Right renal pelvis (tissue), 4 donors: ENCODE measurements around the gene RNF133. TPM values are rescaled to one million over a fixed set of nuclear protein-coding genes. Genes with fewer than 3 reads are reported as not detected.
A peak's percentile ranks its signal among the peaks of the same experiment; 100 is the strongest.
"Not testable (repeated sequence)": the region's sequence is repeated elsewhere in the genome, so short reads cannot be mapped to it uniquely, and the experiment has no call there.

Experiments used
- DNase-seq, 4 donors: peaks; one replicate each; pipeline ENCODE4 v3.0.0-alpha.2; 2013; ENCODE audit warnings: low read depth in 4 of 4, low spot score in 3 of 4, missing footprints in 1 of 4
- polyA plus RNA-seq, 4 donors: library from polyadenylated mRNA; unstranded; fragments of 120-200 nt; gene quantifications; one replicate each; pipeline ENCODE4 v1.2.1, GENCODE V29; 2013; ENCODE audit not compliant: insufficient read length in 4 of 4

Gene RNF133
- polyA plus RNA-seq, 4 donors, result 0.10 TPM; not detected in 3

- DNase-seq, result no peak
These were observed 7.2 kb downstream of the RNF133 start for GRCh38 chr7:122691569-122692235.

- DNase-seq, result no peak
These were observed 9.4 kb downstream of the RNF133 start for GRCh38 chr7:122689346-122690109.

- peak in 1 of 4 donors; percentile 45 for DNase-seq
These were observed 10.4 kb downstream of the RNF133 start for GRCh38 chr7:122688400-122688998.

DNA sequence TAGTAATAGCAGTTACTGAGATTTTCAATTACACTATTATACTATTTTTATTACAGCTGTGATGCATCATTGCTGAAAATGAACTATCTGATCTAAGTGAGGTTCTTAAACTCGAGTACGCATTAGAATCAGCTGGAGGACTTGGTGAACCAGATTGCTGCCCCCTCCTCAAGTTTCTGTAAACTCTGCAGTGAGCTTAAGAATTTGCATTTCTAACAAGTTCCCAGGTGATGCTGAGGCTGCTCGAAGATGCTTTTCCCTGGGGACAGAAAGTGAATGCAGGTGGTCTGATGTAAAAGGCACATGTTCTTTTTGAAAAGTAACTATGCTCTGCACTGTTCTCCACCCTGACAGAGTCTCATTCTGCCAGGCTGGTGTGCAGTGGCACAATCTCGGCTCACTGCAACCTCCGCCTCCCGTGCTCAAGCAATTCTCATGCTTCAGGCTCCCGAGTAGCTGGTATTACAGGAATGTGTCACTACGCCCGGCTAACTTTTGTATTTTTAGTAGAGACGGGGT is 12.5 kb downstream of the RNF133 start:
- no peak for DNase-seq

DNA sequence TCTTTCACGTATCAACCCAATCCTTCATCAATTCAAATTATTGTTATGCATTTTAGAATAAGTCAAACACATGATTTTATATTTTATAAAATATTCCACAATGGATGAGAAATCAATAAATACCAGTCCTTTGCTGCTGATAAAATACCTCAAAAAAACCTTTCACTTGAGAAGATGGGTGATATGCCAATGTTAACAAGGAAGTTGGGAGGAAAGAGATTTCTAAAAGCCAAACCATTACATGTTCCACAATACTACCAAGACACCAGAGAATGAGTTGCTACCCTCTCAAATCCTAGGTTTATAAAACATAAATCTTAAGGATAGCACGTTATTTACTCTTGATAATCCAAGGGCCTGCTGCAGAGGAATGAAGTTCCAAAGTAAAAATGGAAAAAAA is 14.4 kb downstream of the RNF133 start:
- DNase-seq, result no peak

DNA sequence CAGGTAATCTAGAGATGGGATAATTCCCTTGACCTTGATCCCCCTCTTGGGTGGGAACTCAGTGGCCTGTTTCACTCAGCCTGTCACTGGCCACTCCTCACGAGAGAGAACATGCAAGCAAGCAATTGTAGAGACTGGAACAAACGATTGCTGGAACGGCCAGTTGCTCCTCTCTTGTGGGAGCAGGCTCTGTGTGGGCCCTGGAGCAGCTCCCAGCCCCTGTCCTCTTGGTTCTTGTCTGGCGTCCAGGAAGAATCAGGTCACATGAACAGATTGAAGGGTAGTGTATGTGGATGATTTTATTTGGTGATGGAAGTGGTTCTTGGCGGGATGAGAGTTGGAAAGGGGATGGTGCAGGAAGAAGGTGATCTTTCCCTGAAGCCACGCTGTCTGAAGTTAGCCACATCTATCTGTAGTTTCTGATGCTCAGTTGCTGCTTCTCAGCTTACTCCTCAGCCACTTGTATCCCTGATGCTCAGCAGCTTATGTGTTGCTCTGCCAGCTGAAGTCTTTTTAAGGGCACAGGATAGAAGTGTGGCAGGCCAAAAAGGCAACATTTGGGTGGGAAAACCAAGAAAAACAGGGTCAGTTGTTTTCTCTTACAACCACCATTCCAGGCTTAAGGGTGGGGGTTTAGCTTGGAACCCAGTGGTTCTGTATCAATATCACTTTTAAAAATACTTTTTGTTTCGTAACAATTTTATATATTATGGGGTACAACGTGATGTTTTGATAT is 15.9 kb downstream of the RNF133 start:
- DNase-seq, result no peak

DNA sequence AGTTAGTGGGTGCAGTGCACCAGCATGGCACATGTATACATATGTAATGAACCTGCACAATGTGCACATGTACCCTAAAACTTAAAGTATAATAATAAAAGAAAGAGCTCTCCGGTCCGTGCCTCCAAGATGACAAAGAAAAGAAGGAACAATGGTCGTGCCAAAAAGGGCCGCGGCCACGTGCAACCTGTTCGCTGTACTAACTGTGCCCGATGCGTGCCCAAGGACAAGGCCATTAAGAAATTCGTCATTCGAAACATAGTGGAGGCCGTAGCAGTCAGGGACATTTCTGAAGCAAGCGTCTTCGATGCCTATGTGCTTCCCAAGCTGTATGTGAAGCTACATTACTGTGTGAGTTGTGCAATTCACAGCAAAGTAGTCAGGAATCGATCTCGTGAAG is 17.7 kb downstream of the RNF133 start:
- DNase-seq, result not testable (repeated sequence)

GRCh38 chr7:122679813-122680212 is 19.1 kb downstream of the RNF133 start:
- DNase-seq, result no peak

GRCh38 chr7:122679269-122679709 is 19.6 kb downstream of the RNF133 start:
- DNase-seq, result not testable (repeated sequence)

GRCh38 chr7:122677149-122677548 is 21.8 kb downstream of the RNF133 start:
- no peak for DNase-seq

- DNase-seq, result no peak
These were observed 22.5 kb downstream of the RNF133 start for GRCh38 chr7:122676466-122676865.

- no peak for DNase-seq
These were observed 23.3 kb downstream of the RNF133 start for GRCh38 chr7:122675621-122676020.

GRCh38 chr7:122675011-122675410 is 23.9 kb downstream of the RNF133 start:
- no peak for DNase-seq

- DNase-seq, result no peak
These were observed 24.4 kb downstream of the RNF133 start for GRCh38 chr7:122674502-122674901.

- DNase-seq, result no peak
These were observed 25.0 kb downstream of the RNF133 start for GRCh38 chr7:122673951-122674350.

- no peak for DNase-seq
These were observed 26.4 kb downstream of the RNF133 start for GRCh38 chr7:122672536-122672935.

GRCh38 chr7:122663733-122664132 is 35.2 kb downstream of the RNF133 start:
- no peak for DNase-seq

- DNase-seq, result no peak
These were observed 40.1 kb downstream of the RNF133 start for GRCh38 chr7:122658856-122659255.

DNA sequence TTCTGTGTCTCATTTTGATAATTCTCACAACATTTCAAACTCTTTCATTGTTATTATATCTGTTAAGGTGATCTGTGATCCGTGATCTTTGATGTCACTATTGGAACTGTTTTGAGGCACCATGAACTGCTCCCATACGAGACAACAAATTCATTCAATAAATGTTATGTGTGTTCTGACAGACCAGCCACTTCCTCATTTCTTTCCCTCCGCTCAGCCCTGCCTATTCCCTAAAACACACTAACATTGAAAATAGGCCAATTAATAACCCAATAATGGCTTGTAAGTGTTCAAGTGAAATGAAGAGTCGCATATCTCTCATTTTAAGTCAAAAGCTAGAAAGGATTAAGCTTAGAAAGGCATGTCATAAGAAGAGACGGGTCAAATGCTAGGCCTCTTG is 45.2 kb downstream of the RNF133 start:
- DNase-seq, result no peak

- DNase-seq, result no peak
These were observed 46.0 kb downstream of the RNF133 start for GRCh38 chr7:122652876-122653275.

- no peak for DNase-seq
These were observed 47.5 kb downstream of the RNF133 start for GRCh38 chr7:122651451-122651850.
